GM12892 (cell line): ENCODE data around the gene COL9A2.

Experiments
- POLR2A ChIP-seq: IDR thresholded peaks from 2 replicates; pipeline ENCODE4 v1.6.1; 2011; ENCODE audit warnings: low read depth, low read length, control low read depth
- TAF1 ChIP-seq: IDR thresholded peaks from 2 replicates; pipeline ENCODE4 v1.6.1; 2011; ENCODE audit warnings: low read depth, mild to moderate bottlenecking, control low read depth, low read length, borderline replicate concordance

DNA sequence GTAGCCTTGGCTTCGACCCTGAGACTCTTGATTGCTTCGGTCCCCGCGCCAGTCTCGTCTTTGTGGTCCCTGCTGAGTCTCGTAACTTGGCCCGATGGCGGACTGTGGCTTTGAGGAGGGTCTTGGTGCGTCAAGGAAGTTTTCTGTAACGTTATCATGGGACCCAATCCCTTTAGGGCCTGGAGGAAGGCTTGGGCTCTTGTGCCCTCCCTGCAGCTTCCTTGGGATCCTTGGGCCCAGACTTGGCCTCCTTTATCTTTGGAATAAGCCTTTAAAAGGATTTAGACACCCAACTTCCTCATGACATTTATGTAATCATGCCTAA lies 58.7 kb downstream of the COL9A2 start:
- no peak for TF ChIP-seq TAF1
- no peak for TF ChIP-seq POLR2A
